ENCODE results near the gene BICD1.
"Not testable (repeated sequence)": the region's sequence is repeated elsewhere in the genome, so short reads cannot be mapped to it uniquely, and the experiment has no call there.

The BICD1 gene

DNA sequence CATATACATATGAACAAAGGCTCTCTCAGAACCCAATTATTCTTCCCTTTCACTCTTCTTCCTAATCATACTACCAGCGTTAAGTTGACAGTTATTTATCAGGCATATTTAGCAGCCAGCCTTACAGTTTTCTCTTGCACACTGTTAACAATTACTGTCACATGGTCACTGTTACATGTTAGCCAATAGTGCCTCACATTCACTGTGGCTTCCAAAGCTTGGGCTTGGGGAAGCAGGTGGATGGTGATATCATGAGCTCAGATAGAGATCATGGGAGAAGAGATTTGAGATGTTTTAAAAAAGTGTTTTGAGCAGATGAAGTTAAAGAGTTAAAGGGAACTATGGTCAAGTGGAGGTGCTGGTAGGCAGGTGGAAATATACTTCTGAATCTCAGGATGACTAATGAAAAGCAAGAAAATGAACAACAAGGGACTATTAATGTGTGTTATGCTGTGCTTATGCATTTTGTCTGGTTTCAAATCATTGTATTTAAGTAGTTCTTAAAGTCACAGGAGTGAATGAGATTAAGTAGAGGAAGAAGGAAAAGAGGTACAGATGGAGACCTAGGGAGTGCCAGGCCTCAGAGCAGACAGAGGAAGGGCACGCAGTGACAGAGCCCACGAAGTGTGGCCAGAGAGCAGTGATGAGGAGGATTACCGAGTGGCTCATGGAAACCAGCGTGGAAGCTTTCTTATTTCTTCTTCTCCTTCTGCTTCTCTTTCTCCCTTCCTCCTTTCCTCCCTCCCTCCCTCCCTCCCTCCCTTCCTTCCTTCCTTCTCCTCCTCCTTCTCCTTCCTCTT, 39.6 kb downstream of the BICD1 start:
- no peak for DNase-seq (ENCODE audit: low read depth)

DNA sequence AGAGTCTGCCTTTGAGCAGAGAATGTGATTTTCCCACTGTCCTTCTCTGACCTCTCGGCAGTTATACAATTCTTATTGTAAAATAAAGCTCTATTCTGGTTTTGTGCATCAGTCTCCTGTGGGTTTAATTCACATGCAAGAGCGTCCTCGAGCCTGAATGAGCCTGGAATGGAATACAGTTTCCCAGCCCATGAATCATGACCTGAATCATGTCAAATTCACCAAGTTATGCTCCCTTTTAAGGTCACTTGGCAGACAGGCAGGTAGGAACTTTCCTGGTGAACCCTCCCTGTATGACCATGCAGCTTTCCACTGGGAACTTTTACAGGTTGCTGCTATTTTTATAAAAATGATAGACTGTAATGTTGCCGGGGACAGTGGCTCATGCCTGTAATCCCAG, 41.7 kb downstream of the BICD1 start:
- no peak for DNase-seq (ENCODE audit: low read depth)

DNA sequence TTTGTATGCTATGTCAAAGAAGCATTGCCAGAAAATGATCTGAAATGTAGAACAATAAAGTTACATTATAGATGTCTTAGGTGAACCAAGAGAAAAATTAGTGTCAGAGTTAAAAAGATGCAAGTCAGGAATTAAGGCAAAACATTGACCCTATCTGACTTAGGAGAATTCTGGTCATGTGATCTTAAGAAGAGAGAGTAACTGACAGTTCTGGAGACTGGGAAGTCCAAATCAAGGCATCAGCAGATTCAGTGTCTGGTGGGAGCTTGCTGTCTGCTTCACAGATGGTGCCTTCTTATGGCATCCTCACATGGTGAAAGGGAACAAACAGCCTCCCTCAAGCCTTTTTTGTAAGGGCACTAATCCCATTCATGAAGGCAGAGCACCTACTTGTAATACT, 42.8 kb downstream of the BICD1 start:
- no peak for DNase-seq (ENCODE audit: low read depth)

DNA sequence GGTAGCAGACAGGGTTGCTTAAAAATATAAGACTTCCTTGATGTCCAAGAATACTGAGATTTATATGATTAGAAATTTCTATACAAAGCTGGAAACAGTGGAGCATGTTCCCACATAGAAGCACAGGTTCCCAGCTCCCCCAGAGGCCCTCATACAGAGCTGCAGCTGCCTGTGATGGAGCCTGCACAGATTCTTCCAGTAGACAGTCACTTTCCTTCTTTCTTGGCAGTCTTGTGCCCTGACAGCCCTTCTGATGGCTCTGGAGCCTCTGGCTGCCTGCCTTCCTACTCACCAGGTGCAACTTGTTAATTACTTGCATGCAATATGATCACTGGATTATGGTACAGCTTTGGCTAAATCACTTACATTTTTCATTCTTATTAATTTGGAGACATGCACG, 44.4 kb downstream of the BICD1 start:
- DNase-seq (ENCODE audit: low read depth), result no peak

DNA sequence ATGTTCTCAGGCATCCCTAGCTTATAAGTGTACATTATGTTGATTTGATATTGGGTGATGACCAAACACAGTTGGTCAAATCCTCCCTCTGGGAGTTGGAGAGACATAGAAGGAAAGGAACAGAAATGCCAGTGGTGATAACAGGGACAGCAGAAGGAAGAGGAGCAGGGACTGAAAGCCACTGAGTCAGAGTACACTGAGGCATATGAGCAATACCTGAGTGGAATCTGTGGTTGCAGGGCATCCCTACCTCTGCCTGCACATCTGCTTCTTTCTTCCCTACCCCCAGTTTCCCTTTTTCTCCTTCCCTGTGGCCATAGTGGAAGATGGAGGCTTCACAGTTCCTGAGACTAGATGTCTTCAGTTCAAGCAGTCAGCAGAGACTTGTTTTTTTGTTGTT, 44.9 kb downstream of the BICD1 start:
- DNase-seq (ENCODE audit: low read depth), result no peak

DNA sequence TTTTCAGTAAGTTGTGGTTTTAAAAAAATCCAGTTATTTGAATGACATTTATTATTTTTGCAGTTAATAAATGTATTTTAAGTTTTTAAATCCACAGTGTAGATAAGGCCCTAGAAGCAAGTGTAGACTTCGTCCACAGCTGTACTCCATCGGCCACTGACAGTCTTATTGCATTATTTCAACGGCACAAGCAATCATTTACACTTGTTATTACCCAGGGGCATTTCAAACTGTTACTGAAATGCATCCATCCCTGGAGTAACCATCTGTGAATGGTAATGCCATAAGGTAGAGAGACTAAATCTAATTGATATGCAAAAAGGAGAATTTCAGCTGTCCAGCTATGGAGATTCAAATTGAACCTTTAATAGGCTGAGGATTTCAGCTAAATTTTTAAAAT, 48.4 kb downstream of the BICD1 start:
- DNase-seq (ENCODE audit: low read depth), result no peak

DNA sequence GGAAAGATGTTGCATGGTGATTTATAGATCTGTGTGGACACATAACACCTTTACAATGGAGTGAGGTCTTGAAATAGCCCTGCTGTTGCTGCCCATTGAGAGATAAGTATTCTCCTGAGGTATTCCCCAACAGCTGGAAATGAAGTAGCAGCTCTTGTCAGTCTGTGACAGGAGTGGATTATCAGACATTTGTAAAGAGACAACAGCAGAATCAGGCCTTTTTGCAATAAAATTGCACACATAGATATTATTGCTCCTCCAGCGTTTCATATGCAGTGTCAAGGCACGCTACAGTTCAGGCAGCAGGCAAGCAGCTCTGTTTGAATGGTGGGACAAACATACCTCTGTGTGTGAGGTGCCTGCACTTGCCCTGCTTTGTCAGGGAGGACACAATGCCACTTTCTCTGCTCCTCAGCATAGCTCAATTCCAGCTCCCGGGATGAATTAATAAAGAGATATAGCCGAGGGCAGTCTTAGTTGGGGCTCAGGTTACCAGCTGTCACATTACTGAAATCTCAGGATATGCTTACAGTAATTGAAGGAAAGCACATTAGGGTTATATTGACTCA, 49.4 kb downstream of the BICD1 start:
- DNase-seq (ENCODE audit: low read depth), result no peak

DNA sequence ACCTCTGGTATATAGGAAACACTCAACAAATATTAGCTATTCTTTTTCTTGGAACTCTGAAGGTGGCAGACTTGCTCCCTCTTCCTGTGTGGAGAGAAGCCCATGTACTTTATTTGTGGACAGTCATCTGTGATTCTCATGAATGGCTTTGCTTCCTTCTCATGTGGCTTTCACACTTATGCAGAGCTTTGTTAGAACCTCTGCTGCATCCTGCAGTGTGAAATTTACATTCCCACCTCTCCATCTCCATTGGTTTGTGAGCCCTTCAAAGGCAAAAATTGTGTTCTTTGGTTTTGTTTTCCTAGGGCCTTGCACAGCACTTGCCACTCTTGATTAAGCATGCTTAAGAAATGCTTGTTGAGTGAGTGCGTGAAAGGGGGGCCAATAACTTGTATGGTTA, 51.9 kb downstream of the BICD1 start:
- no peak for DNase-seq (ENCODE audit: low read depth)

DNA sequence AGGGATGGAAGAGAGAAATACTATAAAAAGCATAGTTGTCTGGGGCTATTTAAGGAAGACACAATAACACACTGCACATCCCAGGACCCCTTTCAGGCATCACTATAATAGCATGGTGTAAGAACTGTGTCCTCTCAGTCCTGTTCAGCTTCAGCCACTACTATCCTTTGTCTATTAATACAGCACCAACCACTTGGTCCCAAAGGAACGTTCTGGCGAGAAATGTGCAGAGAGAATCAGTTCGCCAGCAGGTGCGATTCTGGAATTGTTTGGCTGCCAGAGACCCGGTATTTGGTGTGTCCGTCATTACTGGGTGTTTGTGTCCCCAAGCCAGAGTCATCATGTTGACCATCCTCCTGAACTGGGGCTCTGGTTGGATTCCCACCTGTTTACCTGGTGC, 52.7 kb downstream of the BICD1 start:
- no peak for DNase-seq (ENCODE audit: low read depth)

DNA sequence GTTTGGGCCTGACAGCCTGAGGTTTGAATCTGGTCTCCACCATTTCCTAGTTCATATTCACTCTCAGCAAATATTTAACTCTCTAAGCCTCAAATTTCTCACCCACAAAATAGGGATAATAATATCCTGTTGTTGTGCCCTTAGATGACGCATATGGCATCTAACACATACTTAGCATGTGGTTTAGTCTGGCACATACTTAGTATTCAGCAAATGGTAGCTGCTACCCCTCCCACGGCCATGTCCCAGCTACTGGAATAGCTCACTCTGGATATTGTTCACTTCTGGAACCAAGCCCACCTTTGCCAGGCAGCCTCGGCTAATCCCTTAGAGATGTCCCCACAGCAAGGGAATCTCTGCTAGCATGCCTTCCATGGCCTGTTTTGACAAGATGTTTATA, 53.3 kb downstream of the BICD1 start:
- no peak for DNase-seq (ENCODE audit: low read depth)

DNA sequence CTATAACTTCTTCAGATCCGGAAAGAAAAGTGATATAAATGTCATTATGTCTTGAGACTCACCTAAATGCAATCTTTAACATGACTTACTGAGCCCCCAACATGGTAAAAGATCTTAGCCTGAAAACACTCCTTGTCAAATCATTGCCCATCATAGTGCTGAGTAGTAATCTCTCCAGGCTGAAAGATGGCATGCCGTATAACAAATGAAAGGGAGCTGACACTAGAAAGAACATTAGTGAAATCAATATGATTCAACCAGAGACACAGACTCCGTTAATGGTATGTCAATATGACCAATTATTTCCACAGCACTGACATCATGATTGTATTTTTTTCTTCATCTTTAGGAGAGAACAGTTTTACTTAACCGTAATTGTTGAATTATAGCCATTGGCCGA, 54.4 kb downstream of the BICD1 start:
- no peak for DNase-seq (ENCODE audit: low read depth)

DNA sequence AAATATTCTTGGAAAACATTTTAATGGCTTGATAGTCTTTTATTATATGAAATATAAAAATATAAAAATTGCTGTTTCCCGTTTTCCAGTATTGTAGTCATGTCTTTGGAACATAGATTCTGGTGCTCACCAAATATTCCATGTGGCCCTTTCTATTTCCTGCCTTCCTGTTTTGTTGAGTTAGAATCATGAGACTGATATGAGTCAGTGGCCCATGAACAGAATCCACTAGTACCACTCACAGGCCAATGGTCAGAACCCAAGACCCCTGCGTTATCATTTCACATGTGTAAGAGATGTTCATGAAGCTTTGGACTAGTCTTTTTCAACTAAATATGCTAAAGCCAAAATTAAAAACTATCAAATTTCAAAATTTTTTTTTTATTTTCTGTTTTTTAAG, 56.9 kb downstream of the BICD1 start:
- no peak for DNase-seq (ENCODE audit: low read depth)

DNA sequence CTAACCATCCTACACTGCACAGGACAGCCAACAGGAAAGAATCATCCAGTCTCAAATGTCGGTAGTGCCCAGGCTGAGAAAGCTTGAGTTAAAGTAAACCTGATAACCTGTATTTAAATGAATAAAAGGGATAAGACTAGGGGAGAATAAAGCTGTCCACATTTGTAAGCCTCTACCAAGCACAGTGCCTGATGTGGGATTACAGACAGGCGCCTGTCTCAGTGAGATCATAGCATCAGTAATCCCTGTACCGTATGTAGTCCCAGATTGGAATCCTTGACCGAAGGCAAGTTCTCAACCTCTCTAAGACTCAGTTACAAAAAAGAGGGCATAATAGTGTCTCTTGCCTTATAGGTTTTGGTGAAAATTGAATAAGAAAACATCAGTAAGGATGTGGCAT, 59.9 kb downstream of the BICD1 start:
- DNase-seq (ENCODE audit: low read depth), result no peak

DNA sequence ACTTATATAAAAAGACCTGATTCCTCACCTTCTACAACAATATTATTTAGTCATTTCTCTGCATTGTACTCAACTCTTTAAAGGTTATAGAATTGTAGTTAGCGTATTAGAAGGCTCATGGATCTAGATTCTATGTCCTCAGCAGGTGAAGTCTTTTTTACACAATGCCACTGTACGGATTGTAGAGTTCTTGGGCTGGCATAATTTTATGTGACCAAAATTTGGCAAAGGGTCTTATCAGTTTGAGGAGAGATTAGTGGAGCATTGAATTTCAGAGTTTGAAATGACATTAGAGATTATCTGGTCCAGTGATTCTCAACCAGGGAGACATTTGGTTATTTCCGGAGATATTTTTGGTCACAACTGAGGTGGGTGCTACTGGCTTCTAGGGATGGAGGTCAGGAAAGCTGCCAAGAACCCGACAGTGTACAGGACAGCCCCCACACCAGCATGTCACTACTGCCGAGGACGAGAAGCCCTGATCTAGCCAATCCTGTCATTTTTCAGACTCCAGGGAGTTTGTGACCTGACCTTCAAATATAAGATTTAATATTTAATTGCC, 63.9 kb downstream of the BICD1 start:
- no peak for DNase-seq (ENCODE audit: low read depth)

DNA sequence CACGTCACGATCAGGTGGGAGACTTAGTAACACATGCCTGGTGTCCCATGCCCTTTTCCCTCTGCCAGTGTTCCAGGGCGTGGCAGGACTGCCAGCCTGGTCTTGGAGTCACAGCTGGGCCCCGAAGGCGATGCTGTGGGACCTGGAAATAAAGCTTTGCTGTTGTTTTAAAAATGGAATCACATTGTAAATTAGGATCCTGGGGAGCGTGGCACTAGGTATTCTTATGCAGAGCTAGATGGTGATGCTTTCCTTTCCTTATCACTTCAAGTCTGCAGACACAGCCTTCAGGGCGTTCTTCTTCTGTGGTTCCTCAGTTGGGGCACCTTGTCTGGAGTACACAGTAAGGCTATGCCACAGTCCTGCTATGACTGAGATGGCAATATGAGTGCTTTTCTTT, 64.6 kb downstream of the BICD1 start:
- no peak for DNase-seq (ENCODE audit: low read depth)

DNA sequence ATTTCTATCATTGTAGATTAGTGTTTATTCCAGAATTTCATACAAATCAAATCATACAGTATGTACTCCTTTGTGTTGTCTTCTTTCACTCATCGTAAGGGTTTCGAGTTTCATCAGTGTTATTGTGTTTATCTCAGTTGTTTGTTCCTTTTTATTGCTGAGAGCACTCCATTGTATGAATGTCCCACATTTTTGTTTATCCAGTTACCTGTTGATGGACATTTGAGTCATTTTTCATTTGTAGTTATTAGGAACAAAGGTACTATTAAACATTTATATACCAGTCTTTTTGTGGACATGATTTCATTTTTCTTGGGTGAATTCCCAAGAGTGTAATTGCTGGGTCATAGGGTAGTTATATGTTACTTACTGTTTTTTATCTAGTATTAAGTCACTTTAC, 70.0 kb downstream of the BICD1 start:
- no peak for DNase-seq (ENCODE audit: low read depth)

DNA sequence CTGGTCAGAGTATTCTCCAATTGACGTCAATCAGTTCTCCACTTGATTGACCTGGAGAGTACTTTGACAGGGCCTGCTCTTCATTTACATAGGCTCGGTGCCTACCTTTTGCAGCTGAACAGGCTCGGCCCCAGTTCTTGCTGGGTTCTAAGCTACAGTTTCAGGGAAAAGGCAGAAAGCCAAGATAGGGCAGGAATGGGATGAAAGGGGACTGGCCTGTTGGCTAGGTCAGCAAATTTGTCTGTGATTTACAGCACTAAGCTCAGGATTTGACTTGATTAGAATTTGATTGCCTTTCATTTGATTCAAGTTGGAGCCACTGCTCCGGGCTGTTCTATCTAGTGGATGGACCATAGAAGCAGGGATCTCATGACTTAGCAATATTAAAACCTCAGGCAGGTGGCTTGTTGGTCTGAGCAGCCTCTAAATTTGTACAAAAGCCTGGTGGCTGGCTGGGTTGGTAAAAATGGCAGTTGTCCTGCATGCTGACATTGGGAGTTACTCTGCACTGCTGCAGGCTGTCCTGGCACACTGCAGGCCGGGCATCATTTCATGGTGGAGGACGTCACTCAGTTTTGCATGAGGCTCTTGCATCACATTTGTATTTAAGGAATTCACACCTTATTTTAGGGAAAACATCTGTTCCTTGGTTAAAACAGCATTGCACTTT, 71.8 kb downstream of the BICD1 start:
- no peak for DNase-seq (ENCODE audit: low read depth)

DNA sequence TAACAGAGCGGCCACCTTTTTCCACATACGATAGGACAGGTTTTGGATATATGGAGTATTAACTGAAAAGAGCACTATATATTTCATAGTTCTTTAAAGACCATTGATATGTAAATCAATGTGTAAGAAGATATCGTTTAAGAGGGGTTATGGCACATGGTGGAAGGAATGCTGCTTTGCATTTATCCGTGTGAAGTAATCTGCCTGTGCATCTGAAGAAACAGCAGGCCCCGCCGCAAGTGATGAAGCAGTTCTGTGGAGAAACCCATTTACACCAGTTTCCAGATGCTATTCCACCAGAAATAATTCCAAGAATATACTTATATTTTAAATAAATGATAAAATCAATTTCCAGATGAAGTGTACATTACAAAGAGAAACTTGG, 72.4 kb downstream of the BICD1 start:
- DNase-seq (ENCODE audit: low read depth), result no peak

DNA sequence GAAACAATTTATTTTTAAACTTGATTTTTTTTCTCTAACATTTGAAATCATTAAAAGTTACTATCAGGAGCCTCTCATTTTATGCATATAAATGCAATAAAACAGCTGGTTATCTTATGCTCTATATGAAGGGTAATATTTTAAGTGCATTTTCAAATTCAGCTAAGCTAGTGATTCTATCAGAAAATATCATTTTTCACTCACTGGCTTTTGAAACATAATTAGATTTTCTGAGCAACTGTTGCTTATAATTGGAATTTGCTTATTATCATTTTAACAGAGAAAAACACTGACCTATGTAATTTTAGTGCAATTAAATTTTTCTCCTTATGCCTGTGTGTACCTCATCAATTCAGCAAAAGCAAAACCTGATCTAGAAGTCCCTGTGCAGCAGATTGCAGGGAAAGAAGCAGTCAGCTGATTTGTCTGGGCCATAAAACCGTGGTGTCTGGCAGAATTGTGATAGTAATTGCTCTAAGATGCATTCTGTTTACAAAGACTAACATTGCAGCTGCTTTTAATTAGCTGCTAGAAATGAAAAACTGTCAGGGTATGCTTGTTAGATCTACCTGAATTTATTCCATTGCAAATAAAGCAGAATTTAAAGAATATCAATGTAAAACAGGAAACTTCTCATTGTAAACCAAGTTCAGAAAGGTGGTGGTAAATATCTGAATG, 75.0 kb downstream of the BICD1 start:
- no peak for DNase-seq (ENCODE audit: low read depth)

DNA sequence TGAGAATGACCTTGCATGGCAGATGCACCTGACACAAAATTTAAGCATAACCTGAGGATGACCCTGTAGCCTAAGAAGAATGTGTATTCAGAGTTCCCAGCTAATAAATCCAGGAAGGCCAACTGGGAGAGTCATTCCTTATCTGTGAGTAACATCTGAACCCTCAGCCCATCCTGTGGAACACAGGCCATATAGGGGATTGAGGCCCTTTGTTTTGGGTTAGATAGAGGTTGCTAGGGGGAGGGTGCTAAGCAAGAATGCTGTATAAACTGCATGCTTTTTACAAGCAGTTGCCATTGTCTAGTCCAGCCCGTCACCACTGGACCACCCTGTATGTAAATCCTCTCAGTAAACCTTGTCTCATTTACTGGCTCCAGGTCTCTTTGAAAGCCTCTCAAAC, 77.0 kb downstream of the BICD1 start:
- DNase-seq (ENCODE audit: low read depth), result no peak

DNA sequence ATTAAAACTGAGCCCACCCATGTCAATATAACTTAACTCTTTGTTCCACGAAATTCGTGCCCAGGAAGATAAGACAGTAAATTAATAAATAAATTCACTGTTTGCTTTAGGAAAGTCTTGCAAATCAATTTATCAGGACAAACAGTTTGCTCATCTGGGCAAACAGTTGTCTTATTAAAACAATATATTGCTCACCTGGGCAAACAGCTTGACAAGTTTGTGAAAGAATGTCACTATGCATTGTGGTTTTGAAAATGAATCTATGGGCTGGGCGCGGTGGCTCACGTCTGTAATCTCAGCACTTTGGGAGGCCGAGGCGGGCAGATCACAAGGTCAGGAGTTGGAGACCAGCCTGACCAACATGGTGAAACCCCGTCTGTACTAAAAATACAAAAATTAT, 80.5 kb downstream of the BICD1 start:
- not testable (repeated sequence) for DNase-seq (ENCODE audit: low read depth)

DNA sequence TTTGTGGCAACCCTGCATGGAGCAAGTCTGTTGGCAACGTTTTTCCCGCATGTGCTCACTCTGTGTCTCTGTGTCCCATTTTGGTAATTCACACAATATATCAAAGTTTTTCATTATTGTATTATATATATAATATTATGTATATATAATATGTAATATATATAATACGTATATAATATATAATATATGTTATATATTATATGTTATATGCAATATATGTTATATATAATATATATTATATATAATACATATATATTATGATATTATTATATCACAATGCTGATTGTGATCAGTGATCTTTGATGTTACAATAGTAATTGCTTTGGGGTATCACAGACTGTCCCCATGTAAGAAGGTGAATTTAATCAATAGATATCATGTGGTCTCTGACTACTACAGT, 84.8 kb downstream of the BICD1 start:
- no peak for DNase-seq (ENCODE audit: low read depth)
